ENCODE data around the gene CCDC90B.

DNA sequence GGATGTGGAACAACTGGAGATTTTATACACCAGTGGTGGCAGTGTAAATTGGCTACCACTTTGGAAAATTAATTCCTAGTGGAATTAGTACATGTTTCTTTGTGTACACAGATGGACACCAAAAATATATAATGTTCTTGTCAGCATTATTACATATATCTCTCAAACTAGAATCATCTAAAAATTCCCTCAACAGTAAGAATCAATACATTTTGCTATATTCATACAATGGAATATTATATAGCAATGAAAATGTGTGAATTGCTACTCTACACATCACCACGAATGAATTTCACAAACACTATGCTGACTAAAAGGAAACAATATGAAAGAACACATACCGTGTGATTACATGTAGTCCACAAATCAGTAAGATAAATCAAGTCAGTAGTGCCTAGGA is 33.9 kb downstream of the CCDC90B start:
- TF ChIP-seq CTCF (IDR thresholded peaks at IDR 0.05): no peak
- TF ChIP-seq EZH2 (IDR thresholded peaks at IDR 0.05; ENCODE audit: borderline replicate concordance, insufficient read depth, low read depth, low read length, poor library complexity, severe bottlenecking): no peak
